HG03565 (cell line): Measurements from ENCODE around the gene DCN.

Experiments
- ATAC-seq: cut with Tn5 transposase; IDR thresholded peaks from one replicate; pipeline ENCODE4 v1.9.1; 2021; ENCODE audit warnings: mild to moderate bottlenecking, moderate library complexity; ENCODE audit not compliant: unreplicated experiment

Gene DCN

GRCh38 chr12:91188778-91189177 lies 6.2 kb upstream of the DCN start:
- no peak for ATAC-seq

DNA sequence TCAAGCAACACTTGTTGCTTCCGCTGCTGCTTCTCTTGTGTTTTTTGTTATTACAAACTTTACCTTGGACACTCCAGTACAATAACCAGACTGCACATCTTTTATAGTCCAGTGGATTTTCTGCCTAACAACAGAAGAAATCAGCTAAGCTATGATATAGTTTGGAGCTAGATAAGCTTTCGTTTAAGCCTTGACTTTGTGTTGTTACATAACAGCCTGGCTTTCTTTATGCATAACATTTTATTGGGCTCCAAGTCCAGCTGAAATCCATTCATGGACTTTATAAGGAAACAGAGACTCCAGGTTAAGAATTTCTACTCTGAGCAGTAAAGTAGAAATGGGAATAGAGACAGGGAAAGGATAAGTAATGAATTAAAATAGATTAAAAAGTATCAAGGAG lies 3.5 kb upstream of the DCN start:
- no peak for ATAC-seq

- no peak for ATAC-seq
Measured at GRCh38 chr12:91185421-91185820, 2.8 kb upstream of the DCN start.

- no peak for ATAC-seq
Measured at GRCh38 chr12:91183551-91183950, 934 bp upstream of the DCN start.

DNA sequence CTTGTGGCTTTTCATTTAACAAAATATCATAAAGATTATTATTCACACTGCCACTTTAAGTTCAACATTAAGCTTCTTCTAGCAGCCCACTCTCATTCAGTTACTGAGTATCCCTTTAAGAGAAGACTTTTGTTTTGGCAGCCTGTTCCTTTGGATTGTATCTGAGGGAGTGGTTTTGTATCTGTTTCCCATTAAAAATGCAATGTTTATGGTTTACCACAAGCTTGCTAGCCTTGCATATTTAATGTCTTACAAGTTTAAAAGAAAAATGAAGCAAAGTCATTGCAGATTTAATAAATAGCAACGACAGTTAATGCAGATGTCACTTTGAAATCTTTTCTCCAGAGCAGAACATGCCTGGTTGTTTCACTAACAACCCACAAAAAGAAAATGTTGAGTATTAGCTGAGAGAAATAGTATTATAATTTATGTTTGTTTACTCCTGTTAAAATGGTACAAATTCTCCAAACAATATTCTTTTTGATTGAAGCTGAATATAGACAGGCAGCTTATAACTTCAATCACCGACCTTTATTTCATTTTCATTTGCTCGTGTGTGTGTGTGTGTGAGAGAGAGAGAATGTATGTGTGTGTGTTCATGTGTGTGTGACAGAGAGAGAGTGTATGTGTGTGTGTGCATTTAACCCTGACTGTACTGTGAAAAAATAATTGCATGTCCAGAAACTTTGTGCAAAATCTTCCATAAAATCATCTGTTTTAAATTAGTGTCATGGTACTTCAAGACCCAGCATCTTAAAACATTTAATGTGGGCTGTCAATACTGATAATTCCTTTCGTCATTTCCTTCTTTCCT lies 1.8 kb downstream of the DCN start:
- ATAC-seq: no peak

- no peak for ATAC-seq
Measured at GRCh38 chr12:91179966-91180561, 2.6 kb downstream of the DCN start.

DNA sequence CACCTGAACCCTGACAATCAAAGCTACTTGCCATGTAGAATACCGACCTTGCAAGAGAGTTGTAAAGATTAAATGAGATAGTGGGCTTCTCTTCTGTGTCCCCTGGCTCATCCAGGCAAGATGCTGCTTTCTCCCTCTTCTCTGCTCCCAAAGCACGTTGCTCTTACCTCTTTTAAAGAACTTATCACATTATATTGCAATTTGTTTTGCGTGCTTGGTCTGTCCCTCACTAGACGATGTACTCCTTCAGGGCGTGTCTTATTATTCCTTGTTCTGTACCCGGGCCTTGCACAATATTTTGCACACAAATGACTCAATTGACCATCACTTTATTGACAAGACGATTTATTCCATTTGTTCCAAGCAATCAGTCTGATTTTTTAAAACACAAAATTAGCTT lies 3.3 kb downstream of the DCN start:
- no peak for ATAC-seq

DNA sequence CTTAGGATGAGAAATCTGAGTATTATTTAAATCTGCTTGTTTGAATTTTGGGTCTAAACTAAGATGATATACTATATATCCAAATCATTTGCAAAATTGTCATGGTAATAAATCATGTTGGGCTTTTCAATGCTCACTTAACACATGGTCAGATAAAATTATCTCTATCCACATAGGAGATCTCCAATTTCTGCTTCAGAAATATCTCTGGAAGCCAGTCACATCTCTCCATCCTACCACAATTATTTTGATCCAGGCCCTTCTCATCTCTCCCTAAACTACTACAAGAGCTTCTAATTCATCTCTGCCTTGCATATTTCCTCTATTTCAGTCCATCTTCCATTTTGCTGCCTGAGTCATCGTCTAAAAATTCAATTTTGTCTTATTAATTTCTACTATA lies 3.8 kb downstream of the DCN start:
- no peak for ATAC-seq

DNA sequence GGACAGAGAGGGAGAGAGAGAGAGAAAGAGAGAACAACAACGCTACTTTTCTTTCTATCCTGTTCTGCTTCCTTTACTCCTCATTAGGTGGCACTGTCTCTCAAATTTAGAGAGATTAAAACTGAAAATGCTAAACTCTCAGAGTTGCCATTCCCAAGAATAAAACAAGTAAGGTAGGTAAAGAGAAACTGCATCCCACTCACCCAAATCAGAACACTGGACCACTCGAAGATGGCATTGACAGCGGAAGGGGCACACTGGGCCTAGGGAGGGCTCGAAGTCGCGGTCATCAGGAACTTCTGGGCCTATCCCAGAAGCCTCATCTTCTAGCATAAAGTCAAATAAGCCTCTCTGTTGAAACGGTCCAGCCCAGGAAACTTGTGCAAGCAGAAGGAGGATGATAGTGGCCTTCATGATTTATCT lies 4.5 kb downstream of the DCN start:
- no peak for ATAC-seq

GRCh38 chr12:91177381-91177780 lies 5.2 kb downstream of the DCN start:
- ATAC-seq: no peak

GRCh38 chr12:91176915-91177314 lies 5.7 kb downstream of the DCN start:
- ATAC-seq: no peak

- no peak for ATAC-seq
Measured at GRCh38 chr12:91176358-91176757, 6.3 kb downstream of the DCN start.

DNA sequence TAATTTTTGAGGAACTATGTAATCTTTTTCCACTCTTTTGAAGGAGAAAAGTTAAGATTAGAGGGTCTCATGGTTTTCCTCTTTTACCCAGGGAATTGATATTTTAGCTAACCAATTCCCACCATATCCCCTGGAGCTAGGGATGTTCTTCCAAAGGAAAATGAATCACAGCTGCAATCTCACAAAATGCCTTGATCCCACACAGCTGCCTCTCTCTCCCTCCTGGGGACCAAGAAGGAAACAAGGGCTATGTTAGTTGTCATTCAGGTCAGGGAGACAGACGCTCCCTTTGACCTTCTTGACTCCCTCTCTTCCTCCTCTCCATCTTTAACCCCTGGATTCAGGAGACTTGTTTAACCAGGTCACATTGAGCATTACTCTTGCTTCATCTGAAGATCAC lies 9.5 kb downstream of the DCN start:
- no peak for ATAC-seq

DNA sequence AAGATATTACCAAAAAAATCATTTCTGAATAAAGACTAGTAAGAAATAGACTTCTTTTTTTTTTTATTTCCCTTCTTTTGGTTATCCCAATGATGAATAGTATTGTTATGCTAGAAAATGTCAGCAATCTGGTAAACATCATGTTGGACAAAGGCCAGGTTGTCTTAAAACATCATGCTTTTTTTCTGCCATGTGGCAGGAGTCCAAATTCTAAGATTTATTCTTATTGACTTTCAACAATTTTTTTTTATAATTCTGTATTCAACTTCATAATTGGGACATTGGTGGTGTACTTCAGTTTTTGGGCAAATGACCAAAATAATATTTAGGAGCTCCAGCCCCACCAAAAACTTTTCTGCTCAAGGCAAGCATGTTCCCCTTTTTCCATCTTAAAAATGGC lies 10.5 kb downstream of the DCN start:
- no peak for ATAC-seq

DNA sequence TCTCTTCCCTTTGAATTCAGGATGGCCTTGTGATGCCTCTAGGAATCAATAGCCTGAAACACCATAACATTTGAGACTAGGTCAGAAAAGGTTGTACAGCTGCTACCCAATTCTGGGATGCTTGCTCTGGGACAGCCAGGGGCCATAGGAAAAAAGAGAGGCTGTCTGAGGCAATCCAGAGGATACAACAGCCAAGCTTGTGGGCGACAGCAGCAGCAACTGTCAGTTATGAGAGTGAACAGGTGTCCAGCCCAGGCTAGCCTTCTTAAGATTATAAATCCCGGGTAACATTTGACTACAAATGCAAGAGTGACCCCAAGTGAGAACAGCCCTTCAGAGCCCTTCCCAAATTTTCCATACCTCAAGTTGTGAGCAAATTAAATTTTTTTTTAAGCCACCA lies 11.1 kb downstream of the DCN start:
- no peak for ATAC-seq

- no peak for ATAC-seq
Measured at GRCh38 chr12:91163116-91163515, 19.5 kb downstream of the DCN start.

DNA sequence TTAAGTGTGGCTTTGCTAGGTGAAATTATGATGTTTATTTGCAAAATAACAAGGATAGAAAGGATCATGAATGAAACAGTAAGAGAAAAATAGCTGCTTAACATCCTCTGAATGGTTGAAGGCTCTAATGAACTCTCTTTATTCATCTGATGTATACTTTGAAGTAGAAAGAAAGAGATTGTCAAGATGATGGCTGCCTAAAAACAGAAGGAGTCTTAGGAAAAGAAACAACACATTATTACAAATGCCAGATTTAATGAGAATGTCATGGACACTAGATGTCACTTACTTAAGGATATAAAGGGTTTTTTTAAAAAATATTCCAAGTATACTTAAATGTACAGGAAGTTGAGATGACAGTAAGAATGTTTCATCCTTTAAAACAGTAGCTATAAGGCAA lies 21.6 kb downstream of the DCN start:
- no peak for ATAC-seq

DNA sequence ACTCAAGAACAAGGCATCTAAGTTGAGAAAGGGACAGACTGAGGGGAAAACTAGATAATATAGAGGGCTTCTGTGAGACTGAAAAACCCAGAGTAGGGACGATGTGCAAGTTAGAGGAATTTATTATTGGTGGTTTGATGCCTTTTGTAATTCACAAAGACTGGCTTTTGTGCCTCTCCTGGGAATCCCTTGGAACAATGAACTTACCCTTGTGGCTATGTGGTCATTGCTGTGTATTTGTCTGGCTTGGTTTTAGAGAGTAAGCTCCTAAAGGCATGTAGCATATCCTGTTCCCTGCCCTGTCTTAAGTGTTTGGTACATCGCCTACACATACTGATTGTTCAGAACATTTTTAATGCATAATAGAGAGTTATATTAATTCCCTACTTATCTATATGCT lies 26.6 kb downstream of the DCN start:
- no peak for ATAC-seq

DNA sequence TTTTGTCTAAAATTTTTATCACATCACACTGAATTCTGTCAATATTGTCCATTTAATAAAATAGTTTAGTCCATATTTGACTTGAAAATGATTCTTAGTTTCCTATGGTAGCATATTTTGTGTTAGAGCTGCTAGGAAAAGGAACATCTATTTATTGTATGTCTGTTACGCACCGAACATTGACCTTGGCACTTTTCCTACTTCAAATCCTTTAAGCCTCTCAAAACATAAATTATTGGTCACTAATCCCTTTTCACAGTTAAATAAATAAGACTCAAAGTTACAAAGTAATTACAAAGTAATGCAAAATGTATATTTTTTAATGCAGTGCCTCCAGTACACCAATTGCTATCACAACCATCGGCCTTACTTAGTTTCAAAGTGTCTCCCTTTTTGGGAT lies 28.5 kb downstream of the DCN start:
- ATAC-seq: no peak

- ATAC-seq: no peak
Measured at GRCh38 chr12:91144053-91144452, 38.6 kb downstream of the DCN start.

GRCh38 chr12:91143206-91143605 lies 39.4 kb downstream of the DCN start:
- no peak for ATAC-seq

- no peak for ATAC-seq
Measured at GRCh38 chr12:91142221-91142631, 40.4 kb downstream of the DCN start.
